ENCODE data around the gene TEPSIN.

The TEPSIN gene

GRCh38 chr17:81250286-81251093, 11.6 kb upstream of the TEPSIN start:
- DNase-seq (ENCODE audit: low read depth in 2 of 2) = no peak

DNA sequence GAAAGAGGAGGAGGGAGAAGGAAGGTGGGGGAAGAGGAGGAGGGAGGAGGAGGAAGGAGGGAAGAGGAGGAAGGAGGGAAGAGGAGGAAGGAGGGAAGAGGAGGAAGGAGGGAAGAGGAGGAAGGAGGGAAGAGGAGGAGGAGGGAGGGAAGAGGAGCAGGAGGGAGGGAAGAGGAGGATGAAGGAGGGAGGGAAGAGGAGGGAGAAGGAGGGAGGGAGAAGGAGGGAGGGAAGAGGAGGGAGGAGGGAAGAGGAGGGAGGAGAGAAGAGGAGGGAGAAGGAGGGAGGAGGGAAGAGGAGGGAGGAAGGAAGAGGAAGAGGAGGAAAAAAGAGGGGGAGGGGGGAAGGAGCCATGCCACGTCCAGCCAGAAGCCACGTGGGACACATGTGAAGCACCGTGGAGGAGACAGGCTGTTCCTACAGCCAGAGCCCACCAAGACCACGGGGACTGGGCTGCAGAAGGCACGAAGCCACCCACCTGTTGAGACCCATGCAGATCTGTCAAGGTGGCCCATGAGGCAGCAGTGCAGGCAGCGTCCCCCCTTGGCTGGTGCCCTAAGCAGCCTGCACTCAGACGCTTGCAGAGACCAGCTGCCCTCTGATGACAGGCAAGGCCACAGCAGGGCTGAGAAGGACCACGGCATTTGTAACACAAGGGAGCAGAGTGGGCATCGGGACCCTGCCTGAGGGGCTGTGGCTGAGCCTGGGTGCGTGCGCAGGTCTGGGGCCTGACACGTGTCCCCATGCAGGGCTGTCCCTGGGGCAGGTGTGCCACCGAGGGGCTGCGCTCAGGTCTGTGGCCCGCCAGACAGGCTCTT, 10.6 kb upstream of the TEPSIN start:
- DNase-seq (ENCODE audit: low read depth in 2 of 2) = no peak

GRCh38 chr17:81248649-81249048, 9.8 kb upstream of the TEPSIN start:
- no peak for DNase-seq (ENCODE audit: low read depth in 2 of 2)

DNA sequence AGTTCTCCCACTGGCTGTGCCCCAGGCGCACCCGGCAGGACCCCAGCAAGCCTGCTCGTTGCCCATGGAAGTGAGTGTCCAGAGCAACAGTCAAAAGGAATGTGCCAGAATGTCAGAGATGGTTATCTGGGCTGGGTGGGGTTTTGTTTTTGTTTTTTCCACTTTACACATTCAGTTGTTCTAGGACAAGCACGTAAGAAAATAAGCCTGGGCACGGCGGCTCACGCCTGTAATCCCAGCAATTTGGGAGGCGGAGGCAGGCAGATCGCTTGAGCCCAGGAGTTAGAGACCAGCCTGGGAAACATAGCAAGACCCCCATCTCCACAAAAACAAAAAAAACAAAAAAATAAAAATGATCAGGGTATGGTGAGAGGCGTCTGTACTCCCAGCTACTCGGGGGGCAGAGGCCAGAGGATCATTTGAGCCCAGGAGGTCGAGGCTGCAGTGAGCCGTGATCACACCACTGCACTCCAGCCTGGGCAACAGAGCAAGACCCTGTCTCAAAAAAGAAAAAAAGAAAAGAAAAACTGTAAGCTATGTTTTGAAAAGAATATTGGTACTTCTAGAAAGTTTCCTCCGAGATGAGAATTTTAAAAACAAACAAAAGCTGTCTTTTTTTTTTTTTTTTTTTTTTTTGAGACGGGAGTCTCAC, 8.6 kb upstream of the TEPSIN start:
- no peak for DNase-seq (ENCODE audit: low read depth in 2 of 2)

GRCh38 chr17:81246679-81247338, 8.0 kb upstream of the TEPSIN start:
- no peak for DNase-seq (ENCODE audit: low read depth in 2 of 2)

- no peak for DNase-seq (ENCODE audit: low read depth in 2 of 2)
Observed at GRCh38 chr17:81246343-81246670, 7.5 kb upstream of the TEPSIN start.

DNA sequence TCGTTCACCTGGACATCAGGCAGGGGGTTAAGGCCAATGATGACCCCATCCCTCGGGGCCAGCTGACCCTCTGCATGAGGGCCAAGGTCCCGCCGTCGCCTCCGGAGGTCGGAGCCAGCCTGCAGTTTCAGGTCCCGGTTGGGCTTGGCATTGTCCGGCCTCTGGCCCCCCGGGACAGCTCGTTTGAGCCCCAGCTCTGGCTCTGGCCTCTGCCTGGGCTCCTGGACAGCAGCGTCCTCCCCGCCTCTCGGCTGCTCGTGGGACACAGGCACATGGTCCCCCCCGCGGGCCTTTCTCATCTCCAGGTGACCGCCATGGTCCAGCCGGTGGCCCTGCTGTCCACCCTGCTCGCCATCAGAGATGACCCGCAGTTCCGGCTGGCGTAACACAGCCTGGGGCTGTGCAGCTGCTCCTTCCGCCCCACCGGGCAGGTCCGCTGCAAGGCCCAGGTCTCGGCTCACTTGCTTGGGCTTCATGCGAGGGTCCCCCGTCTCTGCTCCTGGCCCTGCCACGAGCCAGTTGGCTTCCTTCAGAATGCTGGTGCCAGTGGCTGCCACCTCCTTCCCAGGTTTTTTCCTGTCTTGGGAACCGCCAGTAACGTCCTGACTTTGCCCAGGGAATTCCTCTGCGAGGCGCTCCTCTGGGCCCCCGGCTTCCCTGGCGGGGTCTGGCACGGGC, 6.9 kb upstream of the TEPSIN start:
- DNase-seq (ENCODE audit: low read depth in 2 of 2) = no peak

DNA sequence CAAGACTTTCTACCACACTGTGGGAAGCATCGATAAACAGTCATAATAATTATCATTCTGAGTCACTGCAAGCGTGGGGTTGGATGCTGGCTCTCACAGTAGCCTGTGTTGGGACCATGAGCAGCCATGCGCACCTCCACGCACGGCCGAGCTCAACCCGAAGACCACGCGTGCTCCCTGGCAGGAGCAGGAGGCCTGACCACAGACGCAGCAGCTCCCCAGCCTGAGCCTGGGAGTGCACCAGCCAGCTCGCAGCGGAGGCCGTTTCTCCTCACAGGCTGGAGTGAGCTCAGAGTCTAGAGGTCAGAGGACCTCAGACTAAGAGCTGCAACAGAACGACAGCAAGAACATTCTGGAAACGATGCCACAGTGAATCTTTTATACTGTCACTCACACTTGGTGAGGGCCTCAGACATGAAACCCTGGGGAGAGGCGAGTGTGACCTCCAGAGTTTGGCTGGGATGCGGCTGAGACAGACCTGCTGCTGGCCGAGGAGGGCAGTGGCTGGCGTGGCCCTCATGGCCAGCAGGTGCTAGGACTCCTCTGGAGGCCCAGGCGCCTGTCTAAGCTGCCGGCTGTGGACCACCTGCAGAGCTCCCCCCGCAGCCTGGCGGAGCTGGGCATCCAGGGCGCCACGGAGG, 6.3 kb upstream of the TEPSIN start:
- DNase-seq (ENCODE audit: low read depth in 2 of 2) = no peak

- no peak for DNase-seq (ENCODE audit: low read depth in 2 of 2)
Observed at GRCh38 chr17:81244358-81245023, 5.6 kb upstream of the TEPSIN start.

DNA sequence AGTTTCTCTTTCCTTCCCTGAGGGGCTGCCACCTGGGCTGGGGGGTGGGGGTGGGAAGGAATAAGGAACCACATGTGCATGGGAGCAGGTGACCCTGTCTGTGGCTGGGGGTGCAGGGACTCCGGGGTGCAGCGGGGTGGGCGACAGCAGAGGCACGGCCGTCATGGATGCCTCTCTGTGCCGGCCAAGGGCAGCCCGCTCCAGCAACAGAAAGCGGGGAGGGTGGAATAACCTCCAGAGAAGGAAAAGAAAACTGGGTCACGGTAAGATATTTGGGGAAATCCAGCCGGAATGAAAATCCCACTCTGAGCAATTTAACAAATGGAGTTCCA, 4.4 kb upstream of the TEPSIN start:
- no peak for DNase-seq (ENCODE audit: low read depth in 2 of 2)

DNA sequence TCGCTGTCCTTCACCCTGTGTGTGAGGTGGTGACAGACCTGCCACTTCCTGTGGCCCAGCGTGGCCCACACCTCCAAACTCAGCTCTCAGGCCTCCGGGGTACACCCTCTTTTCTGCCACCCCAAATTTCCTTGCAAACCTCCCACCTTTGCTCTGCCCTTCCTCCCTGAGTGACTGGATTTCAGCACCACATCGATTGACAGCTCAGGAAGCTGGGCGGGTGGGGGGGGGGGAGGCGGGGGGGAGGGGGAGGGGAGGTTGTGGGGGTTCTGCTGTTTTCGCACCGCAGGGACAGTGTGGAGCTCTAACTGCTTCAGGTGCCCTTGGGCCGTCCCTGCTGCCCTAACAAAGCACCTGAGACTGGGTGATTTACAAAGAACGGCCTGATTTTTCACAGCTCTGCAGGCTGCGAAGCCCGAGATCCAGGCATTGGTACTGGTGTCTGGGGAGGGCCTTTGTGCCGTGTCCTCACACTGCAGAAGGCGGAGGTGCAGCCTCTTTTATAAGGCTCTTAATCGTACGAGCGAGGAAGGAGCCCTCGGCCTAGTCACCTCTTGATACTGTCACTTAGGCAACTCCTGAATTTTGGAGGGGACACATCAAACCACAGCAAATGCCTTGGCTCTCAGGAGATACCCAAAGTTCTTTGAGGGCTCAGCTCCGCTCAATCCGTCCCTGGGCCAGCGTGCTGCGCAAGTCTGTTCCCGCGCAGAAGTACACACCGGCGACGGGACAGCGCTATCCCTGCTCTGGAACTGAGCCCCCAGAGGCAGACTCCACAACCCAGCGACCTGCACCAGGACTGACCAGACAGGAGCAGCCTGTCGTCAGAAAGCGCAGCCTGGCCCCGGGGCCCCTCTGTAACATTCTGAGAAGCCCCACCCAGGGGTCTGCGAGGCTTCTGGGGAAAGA, 3.8 kb upstream of the TEPSIN start:
- no peak for DNase-seq (ENCODE audit: low read depth in 2 of 2)

- DNase-seq (ENCODE audit: low read depth in 2 of 2) = peak; percentile 47 to 65
Observed at GRCh38 chr17:81241648-81242420, 3.0 kb upstream of the TEPSIN start.

DNA sequence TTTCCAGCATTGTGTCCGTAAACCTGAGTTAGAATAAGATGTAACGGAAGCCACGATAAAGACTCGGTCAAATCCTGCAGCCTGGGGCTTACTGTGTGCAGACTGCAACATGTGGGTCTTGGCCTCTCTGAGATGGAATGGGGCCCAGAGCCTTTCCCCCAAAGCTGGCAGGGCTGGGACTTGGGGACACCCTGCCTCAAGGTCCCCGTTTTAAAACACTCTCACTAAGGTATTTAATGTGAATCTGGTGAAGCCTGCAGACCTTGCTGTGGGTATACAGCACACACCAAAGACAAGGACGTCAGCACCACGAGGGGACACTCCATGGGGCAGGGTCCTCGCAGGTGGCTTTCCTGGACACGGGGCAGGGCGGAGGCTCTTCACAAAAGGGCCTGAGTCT, 2.3 kb upstream of the TEPSIN start:
- DNase-seq (ENCODE audit: low read depth in 2 of 2) = no peak

DNA sequence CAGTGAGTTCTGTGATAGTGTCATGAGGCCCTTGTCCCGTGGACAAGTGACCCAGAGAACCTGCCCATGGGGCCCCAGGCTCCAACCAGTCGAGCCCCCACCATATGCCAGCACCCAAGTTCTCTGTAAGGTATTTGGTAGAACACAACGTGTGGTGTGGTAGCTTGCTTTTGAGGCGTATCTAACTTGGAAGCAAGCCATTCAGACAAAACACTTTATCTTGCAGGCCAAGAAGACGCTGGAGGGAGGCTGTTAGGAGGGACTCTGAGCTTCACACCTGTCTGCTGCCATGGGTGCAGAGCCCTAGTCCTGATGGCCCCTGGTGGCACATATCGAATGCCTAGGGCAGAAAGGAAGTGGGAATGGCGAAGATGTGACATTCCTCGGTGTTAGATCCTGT, 1.9 kb upstream of the TEPSIN start:
- DNase-seq (ENCODE audit: low read depth in 2 of 2) = no peak

GRCh38 chr17:81239714-81240555, 1.1 kb upstream of the TEPSIN start:
- peak in 1 of 2 donors; percentile 34 for DNase-seq (ENCODE audit: low read depth in 2 of 2)

DNA sequence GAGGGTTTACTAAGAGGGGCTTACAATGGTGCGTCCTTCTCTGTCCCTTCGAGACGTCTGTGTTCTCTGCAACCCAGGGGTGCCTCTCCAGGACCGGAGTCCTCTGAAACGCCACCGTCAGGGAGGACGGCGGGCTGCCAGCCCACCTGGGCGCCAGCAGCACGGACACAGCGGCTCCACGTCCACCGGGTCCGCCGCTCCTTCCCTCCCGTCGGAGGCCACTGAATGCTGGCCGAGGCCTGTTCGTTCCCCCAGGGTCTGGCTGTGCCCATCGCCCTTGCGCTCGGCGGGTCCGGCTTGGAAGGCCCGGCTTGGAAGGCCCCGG, 403 bp downstream of the TEPSIN start:
- no peak for DNase-seq (ENCODE audit: low read depth in 2 of 2)

DNA sequence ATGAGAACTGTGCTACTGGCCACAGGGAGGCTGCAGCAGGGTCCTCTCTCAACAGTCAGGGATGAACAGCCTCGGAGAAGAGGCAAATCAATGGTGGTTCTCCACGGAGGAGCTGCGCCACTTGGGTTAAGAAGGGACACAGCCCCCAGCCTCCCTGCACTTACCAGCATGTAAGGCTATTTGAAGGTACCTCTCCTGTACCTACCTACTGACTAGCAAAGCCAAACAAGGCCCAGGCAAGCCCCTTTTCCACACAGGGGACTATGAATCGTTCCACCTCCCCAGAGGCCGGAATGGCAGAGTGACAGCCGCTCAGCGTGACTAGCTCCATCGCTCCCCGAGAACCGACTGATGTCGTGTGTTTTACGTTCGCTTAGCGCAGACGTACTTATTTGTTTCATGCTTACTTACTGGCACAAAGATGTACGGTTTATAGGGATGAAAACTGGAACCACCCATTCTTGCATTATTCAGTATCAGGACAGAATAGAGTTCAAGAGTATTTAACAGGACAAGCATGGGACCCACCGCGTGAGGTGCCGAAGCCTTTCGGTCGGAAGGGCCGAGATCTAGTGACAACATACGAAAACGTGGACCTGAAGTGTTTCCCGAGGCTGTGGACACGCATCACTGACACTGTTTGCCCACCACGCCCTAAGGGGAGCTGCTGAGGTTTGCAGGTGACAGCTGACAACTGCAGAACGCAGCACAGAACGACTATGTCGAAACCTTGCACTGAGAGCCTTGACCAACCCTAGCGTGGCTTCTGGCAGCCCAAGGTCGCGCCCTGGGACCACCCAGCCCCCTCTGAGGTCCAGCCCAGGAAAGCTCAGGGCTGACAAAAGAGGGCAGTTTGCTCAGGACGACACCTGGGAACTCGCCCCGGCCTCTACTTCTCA, 1.0 kb downstream of the TEPSIN start:
- no peak for DNase-seq (ENCODE audit: low read depth in 2 of 2)

Data from stimulated activated CD4-positive, alpha-beta T cell treated with anti-CD3 and anti-CD28 coated beads, Interleukin-4, amount 100 ng/mL, for 48 hours (primary cell).